Spleen (tissue), 11 donors: ENCODE data around the gene FAR2. TPM values are rescaled to one million over a fixed set of nuclear protein-coding genes. Genes with fewer than 3 reads are reported as not detected.

Experiments
- DNase-seq: peaks from one replicate; pipeline ENCODE4 v3.0.0-alpha.2; 2020
- H3K27ac ChIP-seq, 8 donors: fragments of 200-600 bp; sonication (generic) in 7 of 8; 1 replicate in 4 of 8; 2 replicates in 4 of 8; pipeline versions ENCODE4 v1.5.0 to v1.8.0; 2016 to 2021; ENCODE audit warnings: inconsistent platforms in 4 of 8, mild to moderate bottlenecking in 4 of 8, moderate library complexity in 1 of 8
- H3K27me3 ChIP-seq, 7 donors: fragments of 200-600 bp; sonication (generic) in 6 of 7; replicated peaks in 1 of 7; 1 replicate in 4 of 7; 2 replicates in 3 of 7; pipeline versions ENCODE4 v1.5.0 to v1.8.0; 2016 to 2021; ENCODE audit warnings: inconsistent platforms in 3 of 7, mild to moderate bottlenecking in 1 of 7
- H3K36me3 ChIP-seq, 6 donors: fragments of 200-600 bp; sonication (generic) in 5 of 6; 1 replicate in 4 of 6; 2 replicates in 2 of 6; pipeline versions ENCODE4 v1.5.0 to v1.8.0; 2016 to 2021; ENCODE audit warnings: inconsistent platforms in 2 of 6
- H3K4me1 ChIP-seq, 6 donors: fragments of 200-600 bp; sonication (generic) in 5 of 6; 1 replicate in 3 of 6; 2 replicates in 3 of 6; pipeline versions ENCODE4 v1.5.0 to v1.8.0; 2016 to 2021; ENCODE audit warnings: inconsistent platforms in 3 of 6
- H3K4me3 ChIP-seq, 8 donors: fragments of 200-600 bp; sonication (generic) in 7 of 8; 1 replicate in 4 of 8; 2 replicates in 4 of 8; pipeline versions ENCODE4 v1.5.0 to v1.8.0; 2016 to 2021; ENCODE audit warnings: inconsistent platforms in 4 of 8, mild to moderate bottlenecking in 4 of 8, moderate library complexity in 2 of 8
- H3K9me3 ChIP-seq, 8 donors: fragments of 200-600 bp; sonication (generic) in 7 of 8; 1 replicate in 4 of 8; 2 replicates in 4 of 8; pipeline versions ENCODE4 v1.5.0 to v1.8.0; 2016 to 2021; ENCODE audit warnings: inconsistent platforms in 4 of 8
- POLR2A ChIP-seq, 3 donors: fragments of 450-650 bp; IDR thresholded peaks; one replicate each; pipeline ENCODE4 v1.5.1; 2017; ENCODE audit warnings: antibody characterized with exemption in 3 of 3, mild to moderate bottlenecking in 1 of 3
- POLR2AphosphoS5 ChIP-seq, 3 donors: sonication (generic); formaldehyde crosslinking; IDR thresholded peaks; one replicate each; pipeline ENCODE4 v1.5.1; 2017; ENCODE audit warnings: antibody characterized with exemption in 3 of 3
- WGBS, 5 donors: extraction: QIAGEN DNeasy Blood & Tissue Kit in 3 of 5; methylation state at CpG; one replicate each; pipeline versions ENCODE4 v1.1.5 to v1.1.7; 2013 to 2018; 5-methylcytosine and 5-hydroxymethylcytosine counted together
- intact Hi-C: fragments of 100-400 bp; cut with DNase I; formaldehyde crosslinking; loops from one replicate; pipeline ENCODE4 v1.15.0; 2023; ENCODE audit warnings: low total_unique reads
- polyA plus RNA-seq, 3 donors: library from polyadenylated mRNA; stranded (reverse); fragments of 200-250 nt; gene quantifications; one replicate each; pipeline ENCODE4 v1.2.1, GENCODE V29; 2013
- total RNA-seq, 7 donors: library from RNA; depleted of rRNA in 3 of 7; stranded (reverse); fragments of >200 nt in 3 of 7; fragmentation: NEBNext Ultra II Directional in 4 of 7; extraction: Animal tissue kit (Norgen Biotek cat#: 25700) in 4 of 7; gene quantifications; one replicate each; pipeline versions ENCODE4 v1.1.0 to v1.2.1, GENCODE V29; 2016 to 2021
- TF ChIP-seq, protein P1 (sequence below), 11 experiments: fragments of 200-600 bp in 7 of 11; fragments of 450-650 bp in 4 of 11; sonication (generic) in 4 of 11; IDR thresholded peaks in 8 of 11; conservative IDR thresholded peaks in 3 of 11; 1 replicate in 7 of 11; 2 replicates in 4 of 11; pipeline versions ENCODE4 v1.4.0 to v1.8.0; 2016 to 2021; ENCODE audit warnings: antibody characterized with exemption in 11 of 11, inconsistent platforms in 4 of 11, mild to moderate bottlenecking in 1 of 11
- donor health status: healthy with polysubstance abuse.
- donor health status: DM: no; HTN: no; CAD: no; lungs with moderate emphysema.
- donor health status: DM: no; HTN: no; CAD: no.
- donor health status: Bipolar disorder and iron deficiency.
- donor health status: healthy.
- donor health status: DM: no; HTN: no; CAD: no.
- donor health status: DM: yes; HTN: yes; CAD: no.

The FAR2 gene
- total and polyA plus RNA-seq, 10 donors = 2.9 to 51.8 (median 29.2) TPM

DNA sequence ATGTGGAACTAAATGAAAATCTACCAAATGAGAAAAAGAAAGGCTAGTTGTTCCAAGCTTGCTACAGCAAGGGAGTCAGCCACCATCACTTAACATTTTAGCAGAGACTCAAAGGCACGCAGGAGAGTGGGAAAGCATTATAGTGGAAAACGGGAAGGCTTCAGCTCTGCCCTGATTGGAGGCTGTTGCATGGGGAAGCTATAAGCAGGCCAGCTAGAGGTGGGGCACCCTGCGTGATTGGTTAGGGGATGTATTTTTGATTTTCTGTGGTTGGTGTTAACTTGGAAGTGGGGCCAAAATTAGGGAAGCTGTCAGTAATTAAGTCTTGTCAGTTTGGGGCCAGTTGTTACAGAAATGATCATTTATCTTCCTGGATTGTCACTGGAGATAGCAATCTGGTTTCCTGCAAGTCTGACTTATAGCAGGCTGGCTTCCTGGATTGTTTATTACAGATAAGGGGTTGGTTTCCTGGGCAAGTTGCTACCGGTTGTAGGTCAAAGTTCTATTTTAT lies 93.9 kb downstream of the FAR2 start:
- Histone ChIP-seq H3K36me3 (no peaks in the 10 kb centered on the region), H3K9me3 (no peaks in the 10 kb centered on the region), H3K4me1 (peaks cover 0 to 40% (median 26%) of the 10 kb centered on the region in 6 donors), H3K27me3 (no peaks in the 10 kb centered on the region), H3K27ac (peak overlapping the region; percentile 40 to 83 (median 72)), H3K4me3 (no peak overlapping the region)
- 14 to 47% (median 36%) methylated on average over 4 of the region's 4 CpGs for WGBS, 5 donors
- DNase-seq = no peak
- peak in 1 of 3 donors; percentile 32 for TF ChIP-seq POLR2AphosphoS5 (IDR thresholded peaks at IDR 0.05)
- TF ChIP-seq, protein P1, sequence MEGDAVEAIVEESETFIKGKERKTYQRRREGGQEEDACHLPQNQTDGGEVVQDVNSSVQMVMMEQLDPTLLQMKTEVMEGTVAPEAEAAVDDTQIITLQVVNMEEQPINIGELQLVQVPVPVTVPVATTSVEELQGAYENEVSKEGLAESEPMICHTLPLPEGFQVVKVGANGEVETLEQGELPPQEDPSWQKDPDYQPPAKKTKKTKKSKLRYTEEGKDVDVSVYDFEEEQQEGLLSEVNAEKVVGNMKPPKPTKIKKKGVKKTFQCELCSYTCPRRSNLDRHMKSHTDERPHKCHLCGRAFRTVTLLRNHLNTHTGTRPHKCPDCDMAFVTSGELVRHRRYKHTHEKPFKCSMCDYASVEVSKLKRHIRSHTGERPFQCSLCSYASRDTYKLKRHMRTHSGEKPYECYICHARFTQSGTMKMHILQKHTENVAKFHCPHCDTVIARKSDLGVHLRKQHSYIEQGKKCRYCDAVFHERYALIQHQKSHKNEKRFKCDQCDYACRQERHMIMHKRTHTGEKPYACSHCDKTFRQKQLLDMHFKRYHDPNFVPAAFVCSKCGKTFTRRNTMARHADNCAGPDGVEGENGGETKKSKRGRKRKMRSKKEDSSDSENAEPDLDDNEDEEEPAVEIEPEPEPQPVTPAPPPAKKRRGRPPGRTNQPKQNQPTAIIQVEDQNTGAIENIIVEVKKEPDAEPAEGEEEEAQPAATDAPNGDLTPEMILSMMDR (IDR thresholded peaks at IDR 0.05 in 8 of 11, conservative IDR thresholded peaks at IDR 0.05 in 3 of 11) = no peak
- intact Hi-C loops = no loop called here

DNA sequence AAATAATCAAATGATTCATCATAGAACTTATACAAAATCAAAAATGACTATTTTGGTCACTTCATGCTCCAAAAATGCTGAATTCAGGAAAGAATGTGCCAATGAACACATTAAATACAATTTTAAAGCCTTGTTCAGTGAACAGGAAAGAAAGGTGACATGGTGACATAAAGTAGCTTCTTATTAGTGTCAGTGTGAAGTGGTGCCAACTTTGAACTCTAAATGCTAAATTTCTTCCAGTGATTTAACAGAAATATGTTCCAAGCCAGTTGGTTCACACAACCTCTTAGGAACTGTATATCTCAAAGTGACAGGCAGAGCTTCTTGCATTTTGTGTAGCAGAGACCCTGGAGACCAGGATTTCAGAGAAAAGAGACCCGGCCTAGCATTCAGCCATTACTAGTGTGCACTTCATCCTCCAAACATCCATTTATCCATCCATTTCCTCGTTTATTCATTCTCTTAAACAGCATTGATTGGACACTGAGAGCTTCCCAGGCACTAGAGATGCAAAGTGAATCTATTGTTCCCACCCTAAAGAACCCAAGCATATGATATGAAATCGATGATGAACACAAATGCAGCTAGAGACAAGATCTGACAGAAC lies 95.2 kb downstream of the FAR2 start:
- H3K4me3 ChIP-seq = no peak overlapping the region

DNA sequence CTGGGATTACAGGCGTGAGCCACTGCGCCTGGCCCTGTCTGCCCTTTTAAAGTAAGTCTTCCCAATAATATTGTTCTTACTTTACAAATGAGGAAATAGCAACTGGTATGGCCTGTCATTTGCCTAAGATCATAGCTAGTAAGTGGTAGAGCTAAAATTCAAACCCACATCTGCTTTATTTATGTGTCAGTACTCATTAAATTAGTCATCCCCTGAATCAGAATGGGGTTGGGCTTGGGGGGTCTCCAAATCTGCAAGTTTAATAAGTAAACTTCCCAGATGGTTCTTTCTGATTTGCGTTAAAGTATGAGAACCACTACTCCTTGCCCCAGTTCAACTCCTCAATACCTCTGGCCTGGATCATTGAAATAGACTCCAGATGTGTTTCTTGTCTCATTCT lies 96.2 kb downstream of the FAR2 start:
- intact Hi-C loops = no loop called here

More for the DNA sequence above, 95.2 kb downstream of the FAR2 start:
- Histone ChIP-seq H3K4me1 (peaks cover 0 to 40% (median 26%) of the 10 kb centered on the region in 6 donors), H3K9me3 (peaks cover 0 to 7% (median 2%) of the 10 kb centered on the region in 8 donors), H3K36me3 (no peaks in the 10 kb centered on the region), H3K27ac (no peak overlapping the region), H3K27me3 (no peaks in the 10 kb centered on the region)
- intact Hi-C loops = no loop called here
- WGBS, 5 donors = 88 to 93% (median 91%) methylated on average over 3 of the region's 3 CpGs
- no peak for DNase-seq
- no peak for TF ChIP-seq POLR2A (IDR thresholded peaks at IDR 0.05)

DNA sequence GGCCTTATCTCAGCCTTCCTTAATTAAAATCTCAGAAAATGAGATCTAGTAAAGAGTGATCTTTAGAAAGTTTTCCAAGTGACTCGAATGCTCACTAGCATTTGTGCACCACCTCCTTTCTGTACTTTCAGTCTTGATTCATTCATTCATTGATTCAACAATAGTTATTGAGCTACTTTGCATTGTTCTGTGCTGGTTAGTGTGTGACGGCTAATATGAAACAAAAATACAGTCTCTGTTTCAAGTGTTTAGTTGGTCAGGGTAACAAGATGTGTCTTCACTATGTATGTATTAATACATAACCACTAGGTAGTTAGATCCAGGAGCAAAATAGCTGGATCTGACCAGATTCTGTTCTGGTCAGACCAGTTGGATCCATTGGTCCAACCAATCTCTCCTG lies 100.9 kb downstream of the FAR2 start:
- no peak overlapping the region for H3K27ac ChIP-seq
- WGBS, 5 donors = 88 to 99% (median 95%) methylated on average over 2 of the region's 2 CpGs
- TF ChIP-seq, protein P1 (IDR thresholded peaks at IDR 0.05 in 8 of 11, conservative IDR thresholded peaks at IDR 0.05 in 3 of 11) = no peak
- TF ChIP-seq POLR2A (IDR thresholded peaks at IDR 0.05) (no peak), POLR2AphosphoS5 (IDR thresholded peaks at IDR 0.05) (no peak)
- no peaks in the 10 kb centered on the region for H3K36me3 ChIP-seq
- no peak for DNase-seq
- intact Hi-C loops = no loop called here
- H3K4me1 ChIP-seq = peaks cover 0 to 5% (median 0%) of the 10 kb centered on the region in 6 donors
- no peak overlapping the region for H3K4me3 ChIP-seq
- H3K27me3 ChIP-seq = no peaks in the 10 kb centered on the region
- H3K9me3 ChIP-seq = peaks cover 0 to 7% (median 2%) of the 10 kb centered on the region in 8 donors

More for the DNA sequence above, 96.2 kb downstream of the FAR2 start:
- Histone ChIP-seq H3K4me1 (peaks cover 0 to 40% (median 26%) of the 10 kb centered on the region in 6 donors), H3K27ac (no peak overlapping the region), H3K9me3 (peaks cover 0 to 7% (median 2%) of the 10 kb centered on the region in 8 donors), H3K27me3 (no peaks in the 10 kb centered on the region), H3K4me3 (no peak overlapping the region), H3K36me3 (no peaks in the 10 kb centered on the region)
- DNase-seq = no peak
- TF ChIP-seq, protein P1 (IDR thresholded peaks at IDR 0.05 in 8 of 11, conservative IDR thresholded peaks at IDR 0.05 in 3 of 11) = no peak
- WGBS, 5 donors = 75 to 91% (median 78%) methylated on average over 3 of the region's 3 CpGs
